BLaER1 (cell line): ENCODE data around the gene TEAD1.
"Not testable (repeated sequence)": the region's sequence is repeated elsewhere in the genome, so short reads cannot be mapped to it uniquely, and the experiment has no call there.

Source experiments
- H3K27ac ChIP-seq: shearing (Covaris generic); formaldehyde crosslinking; 2 replicates; pipeline ENCODE4 v1.8.1; 2022
- H3K27me3 ChIP-seq: shearing (Covaris generic); formaldehyde crosslinking; 2 replicates; pipeline ENCODE4 v1.8.1; 2022
- H3K36me3 ChIP-seq: shearing (Covaris generic); formaldehyde crosslinking; 2 replicates; pipeline ENCODE4 v1.8.1; 2022
- H3K4me1 ChIP-seq: shearing (Covaris generic); formaldehyde crosslinking; 2 replicates; pipeline ENCODE4 v1.8.1; 2022
- H3K4me2 ChIP-seq: shearing (Covaris generic); formaldehyde crosslinking; 2 replicates; pipeline ENCODE4 v1.8.1; 2022
- H3K4me3 ChIP-seq: shearing (Covaris generic); formaldehyde crosslinking; 2 replicates; pipeline ENCODE4 v1.8.1; 2022
- H3K9ac ChIP-seq: shearing (Covaris generic); formaldehyde crosslinking; 2 replicates; pipeline ENCODE4 v1.8.1; 2022
- H3K9me3 ChIP-seq: shearing (Covaris generic); formaldehyde crosslinking; 2 replicates; pipeline ENCODE4 v1.8.1; 2022
- H4K20me1 ChIP-seq: shearing (Covaris generic); formaldehyde crosslinking; 2 replicates; pipeline ENCODE4 v1.8.1; 2022
- Cebpa-rat ChIP-seq: shearing (Covaris generic); IDR thresholded peaks from 2 replicates; pipeline ENCODE4 v1.8.1; 2022

The TEAD1 gene

DNA sequence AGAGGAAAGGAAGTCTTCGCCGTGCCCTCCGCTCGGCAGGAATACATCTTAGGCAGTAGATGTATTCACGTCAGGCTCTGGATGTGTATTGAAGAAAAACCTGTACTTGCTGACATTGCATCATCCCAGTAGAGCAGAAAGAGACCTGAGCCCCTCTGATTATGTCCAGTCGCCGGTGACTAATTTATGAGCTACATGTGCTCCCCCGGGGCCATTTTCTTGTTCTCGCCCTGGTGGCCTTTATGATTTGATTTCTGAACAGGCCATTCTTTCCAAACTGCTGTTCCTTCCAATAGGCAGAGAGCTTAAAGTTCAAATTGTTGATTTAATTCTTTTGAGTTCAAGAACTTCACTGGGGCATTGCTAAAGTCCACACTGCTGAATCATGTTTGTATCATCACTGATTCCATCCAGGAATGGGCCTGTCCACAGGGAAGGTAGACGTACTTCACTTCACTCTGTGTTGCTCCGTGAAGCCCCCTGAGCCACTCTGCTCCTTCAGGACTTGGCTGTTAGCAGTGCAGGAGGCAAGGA is 197.6 kb downstream of the TEAD1 start:
- H3K27ac ChIP-seq: no peak overlapping the region
- H4K20me1 ChIP-seq: no peaks in the 10 kb centered on the region
- no peak overlapping the region for H3K4me2 ChIP-seq
- no peaks in the 10 kb centered on the region for H3K27me3 ChIP-seq
- H3K4me3 ChIP-seq: no peak overlapping the region
- H3K9ac ChIP-seq: no peak overlapping the region
- H3K4me1 ChIP-seq: no peaks in the 10 kb centered on the region
- no peaks in the 10 kb centered on the region for H3K9me3 ChIP-seq
- H3K36me3 ChIP-seq: no peaks in the 10 kb centered on the region
- 0 out of 2 replicates have a peak, but pooled peaks have one; percentile 23 for TF ChIP-seq Cebpa-rat

DNA sequence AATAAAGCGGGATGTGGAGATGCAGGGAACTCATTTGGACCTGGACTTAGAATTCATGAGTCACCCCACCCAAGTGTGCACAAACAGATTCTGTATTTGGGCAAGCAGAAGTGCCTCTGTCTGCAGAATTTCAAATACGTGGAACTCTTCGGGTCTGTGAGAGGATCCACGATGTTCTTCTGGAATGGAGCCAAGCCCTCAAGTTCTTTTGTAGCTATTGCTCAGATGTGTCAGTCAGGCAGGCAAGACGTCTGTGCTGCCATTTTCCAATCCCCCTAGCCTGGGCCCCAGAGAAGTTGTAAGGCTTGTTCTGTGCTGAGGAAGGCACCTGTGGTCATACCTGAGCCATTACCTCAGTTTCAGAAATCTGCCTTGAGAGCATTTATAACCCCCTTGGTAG is 202.1 kb downstream of the TEAD1 start:
- H3K4me2 ChIP-seq: no peak overlapping the region
- H3K27me3 ChIP-seq: no peaks in the 10 kb centered on the region
- H3K4me1 ChIP-seq: no peaks in the 10 kb centered on the region
- no peaks in the 10 kb centered on the region for H3K36me3 ChIP-seq
- no peak overlapping the region for H3K9ac ChIP-seq
- no peak overlapping the region for H3K4me3 ChIP-seq
- no peaks in the 10 kb centered on the region for H3K9me3 ChIP-seq
- no peak for TF ChIP-seq Cebpa-rat
- no peak overlapping the region for H3K27ac ChIP-seq
- no peaks in the 10 kb centered on the region for H4K20me1 ChIP-seq

DNA sequence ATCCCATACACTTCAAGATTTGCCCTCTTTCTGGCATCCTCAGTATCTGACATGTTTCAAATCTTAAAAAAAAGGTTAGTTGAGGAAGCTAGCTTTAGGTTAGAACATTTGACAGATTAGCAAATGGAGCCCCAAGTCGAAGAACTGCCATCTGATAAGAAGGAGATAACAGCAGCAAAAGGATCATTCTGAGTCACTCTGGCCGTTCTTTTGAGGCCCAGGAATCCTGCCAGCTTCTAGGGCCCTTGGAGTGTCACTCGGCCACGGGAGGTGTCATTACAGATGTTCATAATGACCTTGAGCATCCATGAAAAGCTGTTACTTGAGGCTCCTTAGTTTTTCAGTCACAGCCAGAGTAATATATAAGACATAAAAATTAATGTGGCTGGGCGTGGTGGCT is 202.8 kb downstream of the TEAD1 start:
- no peaks in the 10 kb centered on the region for H3K9me3 ChIP-seq
- no peaks in the 10 kb centered on the region for H3K27me3 ChIP-seq
- H3K9ac ChIP-seq: no peak overlapping the region
- TF ChIP-seq Cebpa-rat: no peak
- H3K4me2 ChIP-seq: no peak overlapping the region
- no peak overlapping the region for H3K4me3 ChIP-seq
- H3K36me3 ChIP-seq: no peaks in the 10 kb centered on the region
- no peaks in the 10 kb centered on the region for H3K4me1 ChIP-seq
- H3K27ac ChIP-seq: no peak overlapping the region
- H4K20me1 ChIP-seq: no peaks in the 10 kb centered on the region

DNA sequence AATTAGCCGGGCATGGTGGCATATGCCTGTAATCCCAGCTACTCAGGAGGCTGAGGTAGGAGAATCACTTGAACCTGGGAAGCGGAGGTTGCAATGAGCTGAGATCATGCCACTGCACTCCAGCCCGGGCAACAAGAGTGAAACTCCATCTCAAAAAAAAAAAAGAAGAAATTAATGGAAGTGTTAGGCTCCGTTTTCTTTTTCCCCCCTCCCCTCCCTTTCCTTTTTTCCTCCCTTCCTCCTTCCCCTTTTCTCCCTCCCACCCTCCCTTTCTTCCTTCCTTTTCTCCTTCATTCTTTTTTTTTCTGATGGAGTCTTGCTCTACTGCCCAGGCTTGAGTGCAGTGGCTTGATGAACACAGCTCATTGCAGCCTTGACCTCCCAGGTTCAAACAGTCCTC is 203.3 kb downstream of the TEAD1 start:
- not testable (repeated sequence) for H3K27me3 ChIP-seq, H4K20me1 ChIP-seq, H3K27ac ChIP-seq, H3K36me3 ChIP-seq, H3K4me1 ChIP-seq, H3K9me3 ChIP-seq, H3K4me3 ChIP-seq, H3K4me2 ChIP-seq, H3K9ac ChIP-seq

DNA sequence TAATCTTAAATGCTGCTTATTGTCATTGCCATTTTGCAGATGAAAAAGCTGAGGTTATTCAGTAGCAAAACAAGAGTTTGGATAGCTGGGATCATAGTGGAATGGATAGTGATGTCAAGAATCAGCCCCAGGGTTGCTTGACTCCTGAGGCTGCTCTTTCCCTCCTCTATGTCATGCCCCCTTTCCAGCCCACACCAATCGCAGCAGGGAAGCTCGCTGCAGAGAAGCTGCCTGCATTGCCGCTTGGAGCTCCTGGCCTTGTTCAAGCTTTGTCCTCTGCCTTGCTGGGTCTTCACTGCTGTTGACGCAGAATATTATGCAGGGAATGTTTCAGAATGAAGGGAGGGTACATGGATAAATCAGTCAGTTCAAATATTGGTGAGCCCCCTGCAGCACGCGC is 206.1 kb downstream of the TEAD1 start:
- TF ChIP-seq Cebpa-rat: no peak
- Histone ChIP-seq H3K36me3 (no peaks in the 10 kb centered on the region), H3K4me3 (no peak overlapping the region)

DNA sequence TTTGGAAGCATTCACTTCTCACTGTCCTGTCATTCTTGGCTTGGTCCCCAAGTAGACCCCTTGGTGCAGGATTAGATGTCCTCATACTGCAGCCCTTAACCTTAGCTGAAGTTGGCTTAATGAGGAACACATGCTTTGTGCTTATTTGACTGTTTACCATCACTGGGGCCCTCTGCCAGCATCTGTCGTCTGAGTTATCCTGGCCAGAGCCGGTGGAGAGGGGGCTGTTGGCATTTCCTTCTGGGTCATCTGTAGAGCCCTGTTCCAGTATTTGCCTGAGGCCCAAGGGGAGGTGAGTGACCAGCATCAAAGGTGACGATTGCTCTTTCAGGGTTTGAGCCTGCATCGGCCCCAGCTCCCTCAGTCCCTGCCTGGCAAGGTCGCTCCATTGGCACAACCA is 208.4 kb downstream of the TEAD1 start:
- no peaks in the 10 kb centered on the region for H3K27me3 ChIP-seq
- no peak for TF ChIP-seq Cebpa-rat
- peaks cover 5% of the 10 kb centered on the region for H3K4me1 ChIP-seq
- H3K4me2 ChIP-seq: no peak overlapping the region
- no peak overlapping the region for H3K27ac ChIP-seq
- H3K36me3 ChIP-seq: no peaks in the 10 kb centered on the region
- H4K20me1 ChIP-seq: no peaks in the 10 kb centered on the region
- no peak overlapping the region for H3K4me3 ChIP-seq
- no peaks in the 10 kb centered on the region for H3K9me3 ChIP-seq
- H3K9ac ChIP-seq: no peak overlapping the region

More for the DNA sequence above, 206.1 kb downstream of the TEAD1 start:
- no peaks in the 10 kb centered on the region for H4K20me1 ChIP-seq
- H3K4me2 ChIP-seq: no peak overlapping the region
- H3K9me3 ChIP-seq: no peaks in the 10 kb centered on the region
- H3K4me1 ChIP-seq: no peaks in the 10 kb centered on the region
- H3K27me3 ChIP-seq: no peaks in the 10 kb centered on the region
- no peak overlapping the region for H3K27ac ChIP-seq
- no peak overlapping the region for H3K9ac ChIP-seq

DNA sequence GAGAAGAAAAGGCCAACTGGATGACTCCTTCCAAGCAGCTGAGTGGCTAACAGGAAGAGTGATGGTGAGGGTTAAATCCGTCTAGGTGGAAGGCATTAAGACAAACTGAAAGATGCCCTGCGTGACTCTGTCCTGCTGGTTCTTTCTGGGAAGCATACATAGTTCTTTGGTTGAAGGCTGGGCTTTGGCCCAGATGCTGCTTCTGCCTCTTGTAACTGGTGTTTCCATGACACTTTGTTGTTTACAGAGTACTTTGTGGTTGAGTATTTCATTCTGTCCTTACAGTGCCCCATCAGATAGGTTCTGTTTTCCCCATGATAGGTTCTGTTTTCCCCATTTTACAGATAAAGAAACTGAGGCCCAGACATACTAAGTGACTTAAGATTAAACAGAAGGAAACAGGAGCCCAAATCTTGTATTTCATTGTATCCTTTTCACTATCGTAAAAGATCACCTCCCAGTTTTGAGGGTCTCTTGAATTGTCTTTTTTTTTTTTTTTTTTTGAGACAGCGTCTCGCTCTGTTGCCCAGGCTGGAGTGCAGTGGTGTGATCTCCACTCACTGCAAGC is 210.6 kb downstream of the TEAD1 start:
- H4K20me1 ChIP-seq: no peaks in the 10 kb centered on the region

DNA sequence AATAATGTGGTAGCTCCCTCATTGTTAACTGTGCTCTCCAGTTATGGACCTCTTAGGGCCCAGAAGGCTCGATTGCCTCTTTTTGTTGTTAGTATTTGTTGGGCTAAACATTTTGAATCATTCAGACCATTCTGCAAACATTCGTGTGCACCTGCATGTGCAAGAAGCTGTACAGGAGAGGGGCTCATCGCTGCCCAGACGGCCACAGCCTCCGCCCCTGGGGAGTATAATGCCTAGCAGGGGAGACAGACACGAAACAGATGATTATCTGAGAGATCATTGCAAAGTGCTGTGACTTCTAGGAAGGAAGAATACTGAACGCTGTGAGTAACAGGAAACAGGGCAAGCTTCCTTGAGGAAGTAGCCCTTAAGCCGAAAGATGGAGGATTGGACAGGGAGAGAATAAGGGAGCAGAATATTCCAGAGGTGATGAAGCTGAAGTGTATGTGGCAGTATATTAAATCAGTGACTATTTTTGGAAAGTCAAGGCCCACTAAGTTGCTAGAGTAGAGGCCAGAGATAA is 211.6 kb downstream of the TEAD1 start:
- Histone ChIP-seq H3K4me3 (no peak overlapping the region), H3K9ac (no peak overlapping the region), H3K4me2 (no peak overlapping the region), H3K36me3 (no peaks in the 10 kb centered on the region), H3K4me1 (peaks cover 5% of the 10 kb centered on the region), H3K27ac (no peak overlapping the region), H4K20me1 (no peaks in the 10 kb centered on the region), H3K9me3 (no peaks in the 10 kb centered on the region), H3K27me3 (no peaks in the 10 kb centered on the region)
- no peak for TF ChIP-seq Cebpa-rat

More for the DNA sequence above, 210.6 kb downstream of the TEAD1 start:
- Histone ChIP-seq H3K4me3 (no peak overlapping the region), H3K4me1 (peaks cover 5% of the 10 kb centered on the region), H3K27ac (no peak overlapping the region), H3K27me3 (no peaks in the 10 kb centered on the region), H3K9ac (no peak overlapping the region), H3K9me3 (no peaks in the 10 kb centered on the region), H3K4me2 (no peak overlapping the region), H3K36me3 (no peaks in the 10 kb centered on the region)
- no peak for TF ChIP-seq Cebpa-rat

DNA sequence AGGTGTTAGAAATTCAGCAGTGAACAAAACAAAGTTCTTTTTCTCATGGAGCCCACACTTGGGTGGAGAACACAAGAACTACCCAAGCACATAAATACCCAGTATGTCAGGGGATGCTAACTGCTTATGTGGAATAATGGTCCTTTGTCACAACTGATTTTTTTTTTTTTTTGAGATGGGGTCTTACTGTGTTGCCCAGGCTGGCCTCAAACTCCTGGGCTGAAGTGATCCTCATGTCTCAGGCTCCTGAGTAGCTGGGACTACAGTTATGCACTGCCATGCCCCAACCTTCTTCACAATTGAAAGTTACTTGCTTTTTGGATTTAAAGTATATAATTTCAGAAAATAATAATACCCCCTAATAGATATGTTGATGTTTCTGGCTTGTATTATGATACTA is 212.3 kb downstream of the TEAD1 start:
- no peak overlapping the region for H3K27ac ChIP-seq
- H3K27me3 ChIP-seq: no peaks in the 10 kb centered on the region
- H3K9ac ChIP-seq: no peak overlapping the region
- no peaks in the 10 kb centered on the region for H4K20me1 ChIP-seq
- H3K4me2 ChIP-seq: no peak overlapping the region
- H3K36me3 ChIP-seq: no peaks in the 10 kb centered on the region
- no peaks in the 10 kb centered on the region for H3K9me3 ChIP-seq
- H3K4me1 ChIP-seq: peaks cover 5% of the 10 kb centered on the region
- no peak for TF ChIP-seq Cebpa-rat
- H3K4me3 ChIP-seq: no peak overlapping the region

DNA sequence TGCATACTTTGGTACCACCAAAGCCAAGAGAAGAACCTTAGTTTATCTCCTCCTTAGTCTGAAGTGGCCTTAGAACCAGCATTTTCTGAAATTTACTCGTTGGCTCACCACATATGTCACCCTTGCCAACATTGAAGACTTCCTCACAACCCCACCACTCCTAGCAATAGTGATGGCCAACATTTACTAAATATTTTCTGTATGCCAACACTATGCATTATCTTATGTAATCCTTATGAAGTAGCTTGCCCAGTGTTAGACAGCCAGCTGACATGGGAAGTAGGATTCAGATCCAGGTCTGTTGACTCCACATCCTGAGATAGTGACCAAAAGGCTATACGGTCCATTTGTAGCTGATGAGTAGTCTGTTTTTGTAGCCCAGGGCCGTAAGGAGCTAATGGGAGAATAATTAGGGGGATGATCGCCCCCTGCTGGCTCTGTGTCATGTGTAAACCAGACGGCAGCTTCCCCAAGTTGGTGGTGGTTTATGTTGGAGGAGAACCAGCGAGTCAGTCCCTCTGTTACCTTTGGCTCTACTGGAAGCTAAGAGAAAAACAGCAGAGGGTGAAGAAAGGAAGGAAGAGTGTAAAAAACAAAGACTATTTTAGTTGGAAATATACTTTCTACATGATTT is 214.4 kb downstream of the TEAD1 start:
- no peak overlapping the region for H3K27ac ChIP-seq
- H3K4me3 ChIP-seq: no peak overlapping the region
- H3K4me2 ChIP-seq: no peak overlapping the region

More for the DNA sequence above, 214.4 kb downstream of the TEAD1 start:
- H3K9ac ChIP-seq: no peak overlapping the region
- H3K9me3 ChIP-seq: no peaks in the 10 kb centered on the region
- H3K4me1 ChIP-seq: peaks cover 5% of the 10 kb centered on the region
- H4K20me1 ChIP-seq: no peaks in the 10 kb centered on the region
- H3K27me3 ChIP-seq: no peaks in the 10 kb centered on the region
- no peaks in the 10 kb centered on the region for H3K36me3 ChIP-seq
- TF ChIP-seq Cebpa-rat: no peak
